GM18511 (cell line): ENCODE results near the gene PHF19.

Source experiments
- ATAC-seq: cut with Tn5 transposase; IDR thresholded peaks from one replicate; pipeline ENCODE4 v1.9.1; 2021; ENCODE audit warnings: mild to moderate bottlenecking, moderate library complexity; ENCODE audit not compliant: unreplicated experiment

Gene PHF19

DNA sequence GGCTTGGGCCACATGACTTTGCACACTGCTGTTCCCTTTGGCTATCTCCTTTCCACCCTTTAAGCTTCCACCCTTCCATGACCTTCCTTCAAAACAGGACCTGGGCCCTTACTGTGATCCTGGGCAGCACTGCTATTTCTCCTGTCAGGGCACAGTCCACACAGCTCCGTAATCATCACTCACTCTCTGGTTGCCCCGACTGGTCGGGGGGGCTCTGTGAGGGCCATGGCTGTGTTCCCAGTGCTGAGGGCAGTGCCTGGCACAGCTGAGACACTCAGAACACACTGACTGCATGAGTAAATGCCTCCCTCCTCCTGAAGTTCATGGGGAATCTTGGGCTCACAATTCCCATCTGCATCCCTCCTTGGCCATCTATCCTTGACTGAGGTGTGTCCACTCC, 37.4 kb upstream of the PHF19 start:
- ATAC-seq: no peak

DNA sequence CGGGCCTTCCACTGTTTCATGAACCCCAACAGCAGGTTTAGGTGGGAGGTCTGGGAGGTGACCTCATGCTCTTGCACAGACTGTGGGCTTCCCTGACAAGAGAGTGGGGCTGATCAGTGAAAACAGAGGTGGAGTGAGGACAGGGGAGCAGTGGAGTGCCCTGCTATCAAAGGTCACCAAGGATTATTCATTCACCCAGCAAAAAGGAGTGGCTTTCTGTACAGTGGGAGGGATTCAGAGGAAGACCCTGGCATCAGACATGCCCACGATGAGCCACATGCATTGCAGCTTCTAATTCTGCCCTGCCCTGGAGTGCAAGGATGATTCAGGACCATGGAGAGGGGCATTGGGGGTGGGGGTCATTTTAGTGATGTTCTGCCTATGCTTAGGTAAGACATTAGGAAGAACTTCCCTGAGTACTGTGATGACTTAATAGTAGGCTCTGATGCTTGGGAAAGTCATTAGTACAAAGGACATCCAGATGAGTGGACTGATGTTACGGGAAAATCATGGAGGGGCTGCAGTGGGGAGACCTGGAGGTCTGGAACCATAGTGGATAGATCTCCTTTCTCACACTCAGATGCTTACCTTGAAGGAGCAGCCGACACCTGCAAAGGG, 36.8 kb upstream of the PHF19 start:
- ATAC-seq: no peak

DNA sequence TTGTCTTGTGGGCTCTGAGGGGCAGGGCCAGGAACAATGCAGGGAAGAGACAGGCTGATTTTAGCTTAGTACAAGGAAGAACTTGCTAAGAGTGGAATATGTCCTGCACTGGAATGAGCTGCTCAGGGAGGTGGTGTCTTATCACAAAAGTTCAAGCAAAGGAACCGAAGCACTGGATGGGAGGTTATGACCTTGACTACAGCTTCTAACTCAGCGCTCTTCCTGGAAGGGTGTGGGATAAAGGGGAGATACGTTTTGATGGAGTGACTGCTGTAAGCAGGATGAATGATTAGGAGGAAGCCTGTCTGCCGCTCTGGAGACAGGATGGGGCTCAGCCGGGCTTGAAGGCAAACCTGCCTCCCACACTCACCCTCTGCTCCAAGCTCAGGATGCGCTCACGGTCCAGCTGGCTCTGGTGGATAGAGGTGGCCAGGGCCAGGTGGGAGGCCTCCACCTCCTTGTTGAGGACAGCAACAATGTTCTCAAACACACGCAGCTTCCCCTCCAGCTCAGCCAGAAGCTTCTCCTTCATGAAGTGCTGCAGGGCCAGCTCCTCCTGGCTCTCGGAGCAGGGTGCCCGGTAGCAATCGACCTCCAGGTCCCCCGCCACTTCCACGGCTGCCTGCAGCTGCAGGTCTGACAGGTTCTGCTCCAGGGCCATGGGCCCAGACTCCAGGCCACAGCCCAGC, 36.1 kb upstream of the PHF19 start:
- ATAC-seq: no peak

DNA sequence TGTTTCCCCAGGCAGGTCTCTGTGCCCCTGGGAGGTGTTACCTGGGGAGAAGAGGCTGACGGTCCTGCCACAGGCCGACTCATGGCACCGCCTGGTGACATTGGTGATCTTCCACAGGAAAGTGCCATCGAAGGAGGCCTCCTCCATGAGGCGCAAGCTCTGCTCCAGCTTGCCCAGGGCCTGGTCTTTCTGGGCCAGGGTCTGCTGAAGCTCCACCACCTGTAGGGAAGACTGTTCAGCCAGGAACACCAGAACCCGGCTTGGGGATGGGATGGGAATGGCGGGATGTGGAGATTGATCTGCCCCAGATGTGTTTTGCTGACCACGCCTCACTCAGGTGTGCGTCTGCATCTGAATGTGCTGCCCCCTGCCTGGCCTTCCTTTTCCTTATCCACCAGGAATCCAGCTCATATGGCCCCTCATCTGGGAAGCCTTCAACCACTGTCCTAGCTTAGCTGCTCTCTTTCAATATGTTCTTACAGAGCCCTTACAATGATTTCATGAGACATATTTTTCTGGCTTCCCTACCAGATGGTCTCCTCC, 34.4 kb upstream of the PHF19 start:
- no peak for ATAC-seq

DNA sequence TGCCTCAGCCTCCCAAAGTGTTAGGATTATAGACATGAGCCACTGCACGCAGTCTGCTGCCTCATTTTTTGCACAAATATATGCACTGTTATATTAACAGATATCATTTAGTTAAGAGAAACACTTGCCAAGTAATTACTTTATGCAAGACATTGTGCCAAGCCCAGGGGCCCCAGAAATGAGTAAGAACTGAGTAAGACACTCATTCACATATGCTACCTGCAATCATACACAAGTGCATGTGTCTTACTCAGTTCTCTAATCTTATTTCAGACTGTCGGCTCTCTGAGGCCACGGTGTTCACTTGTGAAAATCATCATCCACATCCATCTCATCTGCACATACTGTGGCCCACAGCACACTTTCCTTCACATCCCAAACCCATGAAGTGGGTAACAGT, 33.7 kb upstream of the PHF19 start:
- no peak for ATAC-seq

DNA sequence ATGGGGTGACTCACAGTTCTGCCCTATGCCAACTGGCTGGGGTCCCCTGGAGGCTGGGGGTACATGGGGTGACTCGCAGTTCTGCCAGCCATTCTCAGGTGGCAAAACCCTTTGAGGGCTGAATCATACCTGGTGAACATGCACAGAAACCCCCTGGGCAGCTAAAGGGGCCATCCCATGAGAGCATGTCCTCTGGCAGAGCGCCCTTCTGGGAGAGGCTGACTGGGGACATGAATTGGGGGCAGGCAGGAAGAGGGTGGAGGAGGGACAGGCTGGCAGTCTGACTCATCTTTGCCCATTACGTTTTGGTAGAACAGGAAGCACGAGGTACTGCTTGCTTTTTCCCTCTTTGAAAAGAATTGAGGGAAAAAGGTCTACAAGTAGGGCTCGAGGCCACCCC, 32.9 kb upstream of the PHF19 start:
- ATAC-seq: no peak

DNA sequence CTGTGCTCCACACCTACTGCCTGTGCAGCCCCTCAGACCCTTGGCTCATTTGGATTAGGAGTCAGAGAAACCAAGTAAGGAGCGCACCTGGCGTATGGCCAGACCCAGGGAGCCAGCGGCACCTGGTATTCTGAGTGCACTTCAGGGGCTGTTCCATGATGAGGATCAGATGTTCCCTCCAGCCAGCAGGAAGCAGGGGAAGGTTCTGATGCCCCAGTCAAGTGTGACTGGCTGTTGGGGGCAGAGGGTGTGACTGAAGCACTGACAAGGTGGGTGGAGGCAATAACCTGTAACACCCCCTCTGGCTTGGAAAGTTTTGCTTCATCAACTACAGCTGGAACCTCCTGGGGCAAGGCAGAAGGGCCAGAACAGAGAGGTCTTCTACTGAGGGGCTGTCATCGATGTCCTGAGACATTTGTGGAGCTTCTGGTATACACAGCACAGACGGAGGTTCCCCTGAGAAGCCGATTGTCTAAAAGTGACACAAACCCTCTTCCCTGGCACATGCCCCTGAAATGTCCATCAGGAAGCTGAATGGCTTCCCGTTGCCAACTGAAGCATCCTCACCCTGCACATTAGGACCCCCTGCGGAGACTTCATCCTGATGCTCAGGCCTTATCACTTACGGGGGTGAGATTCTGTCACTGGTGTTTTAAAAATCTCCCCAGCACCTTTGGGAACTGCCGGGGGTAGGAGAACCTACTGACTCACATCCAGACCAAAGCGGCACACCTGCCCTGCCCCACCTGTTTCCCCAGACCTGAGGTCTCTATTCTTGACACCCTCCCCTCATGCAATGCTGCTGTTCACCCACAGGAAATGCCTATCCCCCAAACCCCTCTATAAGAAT, 28.6 kb upstream of the PHF19 start:
- no peak for ATAC-seq

DNA sequence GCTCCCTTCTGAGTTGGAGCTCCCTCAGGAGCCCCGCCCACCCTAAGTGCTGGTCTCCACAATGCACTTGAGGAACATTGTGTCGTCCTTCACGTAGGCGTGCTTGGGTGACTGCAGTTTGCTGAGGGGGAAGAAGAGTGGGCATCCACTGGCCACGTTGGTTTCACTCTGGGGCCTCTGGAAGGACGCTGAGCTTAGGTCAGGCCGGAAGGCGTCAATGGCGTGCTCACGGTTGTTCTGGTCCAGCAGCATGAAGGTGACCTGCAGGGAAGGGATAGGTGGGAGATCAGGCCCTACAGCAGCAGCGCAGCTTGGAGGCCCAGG, 28.0 kb upstream of the PHF19 start:
- ATAC-seq: no peak

DNA sequence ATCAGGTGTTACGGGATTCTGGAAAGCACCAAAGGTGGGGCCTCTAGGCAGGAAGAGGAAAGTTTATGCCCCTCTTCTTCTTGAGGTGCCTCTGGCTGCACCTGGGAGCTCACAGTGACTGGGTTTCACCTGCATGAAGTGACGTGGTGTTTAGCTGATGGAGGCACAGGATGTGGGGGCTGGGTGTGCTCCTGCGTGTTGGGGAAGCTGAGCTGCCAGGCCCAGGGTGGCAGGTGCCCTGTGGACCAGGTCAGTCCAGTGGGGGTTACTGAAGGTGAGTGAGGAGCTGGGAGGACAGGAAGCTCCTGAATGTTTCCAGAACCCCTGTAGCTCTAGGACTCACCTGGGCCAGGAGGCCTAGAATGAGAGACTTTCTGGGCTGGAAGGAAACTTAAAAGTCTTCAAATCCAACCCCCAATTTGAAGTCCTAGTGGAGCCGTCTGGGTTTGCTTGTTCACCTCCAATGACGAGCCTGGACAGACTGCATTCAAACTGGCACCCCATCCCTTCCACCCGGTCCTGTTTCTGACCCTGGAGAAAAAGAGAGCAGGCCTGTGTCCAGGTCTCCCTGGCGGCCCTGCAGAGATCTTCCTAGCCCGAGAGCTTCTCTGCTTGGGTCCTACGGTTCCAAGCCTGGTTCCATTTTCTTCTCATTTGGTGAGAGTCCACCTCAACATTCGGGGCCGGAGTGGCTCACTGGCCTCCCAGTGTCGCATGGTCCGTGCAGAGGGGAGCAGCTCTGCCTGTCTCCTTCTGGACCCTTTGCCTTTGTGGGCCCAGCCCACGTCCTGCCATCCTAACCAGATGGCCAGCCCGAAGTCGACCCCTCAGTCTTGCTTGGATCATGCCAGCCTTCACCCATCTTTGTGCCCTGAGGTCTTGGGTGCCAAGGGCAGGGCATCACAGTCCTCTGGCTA, 27.3 kb upstream of the PHF19 start:
- no peak for ATAC-seq

DNA sequence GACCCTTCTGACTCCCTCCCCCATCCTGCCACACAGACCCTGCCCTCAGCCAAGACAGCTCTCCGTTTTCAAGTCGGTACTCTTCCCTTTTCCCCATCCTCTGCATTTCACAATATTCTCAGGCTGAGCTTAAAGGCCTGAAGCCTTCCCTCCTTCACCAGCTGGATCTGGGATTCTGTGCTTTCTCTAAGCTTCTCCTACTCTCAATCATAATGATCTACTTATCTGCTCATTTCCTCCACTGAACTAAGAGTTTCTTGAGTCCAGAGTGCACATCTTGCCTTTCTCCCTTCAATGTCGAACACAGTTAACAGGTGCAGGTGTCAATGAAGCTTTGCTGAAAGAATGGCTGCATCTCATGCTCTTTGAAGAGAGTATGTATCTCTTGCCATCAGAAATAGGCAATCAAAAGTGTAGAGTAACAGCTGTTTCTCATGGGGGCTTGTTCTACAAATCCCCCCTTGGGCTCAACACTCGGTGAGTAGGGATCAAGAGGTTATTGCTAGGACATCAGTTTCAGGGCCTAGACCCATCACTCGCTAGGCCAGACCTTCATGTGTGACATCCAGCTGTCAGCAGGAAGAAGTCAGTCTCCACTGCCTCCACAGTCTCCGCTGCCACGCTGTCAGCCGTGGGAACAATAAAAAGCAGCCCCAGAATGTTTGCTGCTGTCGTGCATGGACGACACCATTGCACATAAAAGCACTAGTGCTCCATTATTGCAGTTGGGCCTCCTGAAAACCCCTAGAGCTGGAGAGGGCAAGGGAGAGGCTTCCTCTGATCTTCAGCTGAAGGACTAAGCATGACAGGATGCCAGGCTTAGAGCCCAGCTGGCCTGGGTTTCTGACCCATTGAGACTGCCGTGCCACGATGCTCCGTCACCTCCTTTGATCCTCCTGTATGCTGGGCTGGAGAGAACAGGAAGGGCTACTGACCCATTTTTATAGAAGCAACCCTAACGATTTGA, 25.9 kb upstream of the PHF19 start:
- no peak for ATAC-seq

DNA sequence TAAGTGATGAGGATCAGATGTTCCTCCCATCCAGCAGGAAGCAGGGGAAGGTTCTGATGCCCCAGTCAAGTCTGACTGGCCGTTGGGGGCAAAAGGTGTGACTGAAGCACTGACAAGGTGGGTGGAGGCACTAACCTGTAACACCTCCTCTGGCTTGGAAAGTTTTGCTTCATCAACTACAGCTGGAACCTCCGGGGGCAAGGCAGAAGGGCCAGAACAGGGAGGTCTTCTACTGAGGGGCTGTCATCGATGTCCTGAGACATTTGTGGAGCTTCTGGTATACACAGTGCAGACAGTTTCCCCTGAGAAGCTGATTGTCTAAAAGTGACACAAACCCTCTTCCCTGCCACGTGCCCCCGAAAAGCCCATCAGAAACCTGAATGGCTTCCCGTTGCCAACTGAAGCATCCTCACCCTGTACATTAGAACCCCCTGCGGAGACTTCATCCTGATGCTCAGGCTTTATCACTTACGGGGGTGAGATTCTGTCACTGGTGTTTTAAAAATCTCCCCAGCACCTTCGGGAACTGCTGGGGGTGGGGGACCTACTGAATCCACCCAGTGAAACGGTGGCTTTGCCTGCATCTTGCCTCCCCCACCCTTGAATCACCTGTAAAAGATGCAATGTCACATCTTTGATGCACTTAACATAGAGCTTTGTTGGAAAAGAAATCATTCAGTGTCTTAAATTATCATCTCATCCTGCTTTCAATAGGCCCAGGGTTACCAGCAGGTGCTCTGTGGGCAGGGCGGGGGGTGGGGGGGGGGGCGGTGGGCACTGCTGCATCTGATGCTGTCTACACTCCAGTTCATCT, 25.0 kb upstream of the PHF19 start:
- ATAC-seq: no peak

DNA sequence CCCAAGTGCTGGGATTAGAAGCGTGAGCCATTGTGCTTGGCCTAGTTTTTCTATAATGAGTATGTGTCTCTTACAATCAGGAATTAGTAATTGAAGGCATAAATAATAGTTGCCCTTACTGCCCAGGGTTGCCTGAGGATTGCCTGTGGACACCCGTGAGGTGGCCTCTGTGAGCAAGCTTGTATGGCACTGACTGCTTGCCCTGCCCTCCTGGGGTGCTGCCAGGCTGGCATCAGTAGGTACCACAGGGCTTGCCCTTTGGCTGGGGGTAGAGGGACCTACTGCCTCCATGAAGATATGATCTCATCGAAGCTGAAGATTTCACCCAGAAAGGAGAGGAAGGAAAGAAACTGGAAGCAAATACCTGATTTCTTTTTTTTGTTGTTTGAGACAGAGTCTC, 23.8 kb upstream of the PHF19 start:
- ATAC-seq: no peak

DNA sequence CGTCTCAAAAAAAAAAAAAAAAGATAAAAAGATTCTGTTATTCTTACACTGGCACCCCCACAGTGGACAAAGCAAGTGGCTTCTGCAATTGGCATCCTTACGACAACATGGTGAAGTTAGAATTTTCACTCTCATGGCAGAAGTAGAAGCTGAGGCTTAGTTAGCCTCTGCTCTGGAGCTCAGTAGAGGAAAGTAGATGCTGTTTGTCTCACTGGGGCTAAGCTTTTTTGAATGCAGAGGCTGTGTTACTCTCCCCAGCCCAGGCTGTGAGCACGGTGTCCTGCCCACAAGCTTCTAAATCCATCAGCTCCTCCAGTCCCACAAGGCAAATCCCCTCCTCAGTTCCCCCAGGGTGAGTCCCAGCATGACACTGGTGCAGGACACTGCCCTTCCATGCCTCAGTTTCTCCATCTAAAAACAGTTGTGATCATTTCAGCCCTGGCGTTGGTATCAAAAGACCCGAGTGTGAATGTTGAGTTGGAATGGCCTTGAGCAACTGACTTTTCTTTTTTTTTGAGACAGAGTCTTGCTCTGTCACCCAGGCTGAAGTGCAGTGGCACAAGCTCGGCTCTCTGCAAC, 22.6 kb upstream of the PHF19 start:
- no peak for ATAC-seq

DNA sequence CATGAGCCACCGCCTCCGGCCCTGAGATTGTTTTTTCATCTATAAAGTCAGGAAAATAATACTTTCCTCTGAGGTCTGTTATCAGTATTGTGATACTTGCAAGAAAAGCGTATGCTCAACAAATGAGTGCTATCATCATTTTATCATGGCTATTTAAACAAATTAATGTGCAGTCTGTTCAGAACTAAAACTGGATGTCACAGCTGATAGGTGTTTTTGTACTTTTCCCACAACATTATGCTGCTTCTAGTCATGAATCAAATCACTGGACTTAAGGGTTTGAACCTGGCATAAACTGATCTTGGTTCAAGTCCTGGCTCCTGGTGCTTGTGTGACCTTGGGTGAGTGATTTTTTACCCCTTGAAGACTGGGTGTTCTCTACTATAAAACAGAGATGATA, 21.4 kb upstream of the PHF19 start:
- no peak for ATAC-seq

DNA sequence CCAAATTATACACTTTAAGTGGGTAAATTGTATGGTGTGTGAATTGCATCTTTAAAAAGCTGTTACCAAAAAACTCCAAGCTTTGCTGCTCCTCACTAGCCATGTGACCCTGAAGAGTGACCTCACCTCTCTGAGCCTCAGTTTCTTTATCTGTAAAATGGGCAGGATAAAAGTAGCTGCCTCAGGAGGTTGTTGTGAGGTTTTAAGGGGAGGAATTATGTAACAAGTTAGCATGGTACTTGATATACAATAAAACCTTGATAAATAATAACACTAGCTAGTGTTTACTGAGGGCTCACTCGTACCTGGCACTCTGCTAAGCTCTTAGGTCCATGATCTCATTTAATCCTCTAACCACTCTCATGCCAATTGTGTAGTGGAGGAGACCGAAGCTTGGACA, 19.0 kb upstream of the PHF19 start:
- no peak for ATAC-seq

DNA sequence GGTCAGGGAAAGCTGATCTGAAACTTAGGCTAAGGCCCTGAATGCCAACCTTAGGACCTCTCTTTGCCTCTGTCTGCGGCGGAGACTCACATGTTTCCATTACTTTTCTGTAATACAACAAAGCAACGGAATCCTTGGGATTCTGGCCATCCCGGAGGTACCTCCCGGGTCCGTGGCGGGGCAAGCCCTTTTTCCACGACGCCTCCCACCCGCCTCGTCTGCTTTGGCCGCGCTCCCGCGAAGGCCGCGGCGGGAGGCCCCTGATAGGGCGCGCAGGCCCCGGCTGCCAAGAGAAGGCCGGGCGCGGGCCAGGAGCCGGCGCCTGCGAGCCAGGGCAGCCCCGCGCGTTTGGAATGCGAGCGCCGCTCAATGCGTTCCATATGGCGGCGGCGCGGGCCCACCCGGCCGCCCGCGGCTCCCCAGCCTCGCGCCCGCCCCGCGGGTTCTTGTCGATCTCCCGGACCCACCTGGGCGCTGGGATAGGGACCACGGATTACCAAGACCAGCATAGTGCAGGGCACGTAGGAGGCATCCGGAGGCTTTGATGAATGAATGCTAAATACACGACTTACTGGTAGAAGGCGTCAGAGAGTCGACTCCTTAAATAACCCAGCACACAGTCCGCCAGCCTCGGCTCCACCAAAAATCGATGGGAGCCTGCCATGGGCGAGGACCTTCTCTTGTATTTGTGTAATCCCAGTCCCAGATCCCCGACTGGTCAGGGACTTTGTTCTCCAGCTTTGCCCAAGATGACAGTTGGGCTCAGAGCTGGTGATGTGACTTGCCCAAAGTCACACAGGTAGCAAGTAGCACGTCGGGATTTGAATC, 17.5 kb upstream of the PHF19 start:
- no peak for ATAC-seq

DNA sequence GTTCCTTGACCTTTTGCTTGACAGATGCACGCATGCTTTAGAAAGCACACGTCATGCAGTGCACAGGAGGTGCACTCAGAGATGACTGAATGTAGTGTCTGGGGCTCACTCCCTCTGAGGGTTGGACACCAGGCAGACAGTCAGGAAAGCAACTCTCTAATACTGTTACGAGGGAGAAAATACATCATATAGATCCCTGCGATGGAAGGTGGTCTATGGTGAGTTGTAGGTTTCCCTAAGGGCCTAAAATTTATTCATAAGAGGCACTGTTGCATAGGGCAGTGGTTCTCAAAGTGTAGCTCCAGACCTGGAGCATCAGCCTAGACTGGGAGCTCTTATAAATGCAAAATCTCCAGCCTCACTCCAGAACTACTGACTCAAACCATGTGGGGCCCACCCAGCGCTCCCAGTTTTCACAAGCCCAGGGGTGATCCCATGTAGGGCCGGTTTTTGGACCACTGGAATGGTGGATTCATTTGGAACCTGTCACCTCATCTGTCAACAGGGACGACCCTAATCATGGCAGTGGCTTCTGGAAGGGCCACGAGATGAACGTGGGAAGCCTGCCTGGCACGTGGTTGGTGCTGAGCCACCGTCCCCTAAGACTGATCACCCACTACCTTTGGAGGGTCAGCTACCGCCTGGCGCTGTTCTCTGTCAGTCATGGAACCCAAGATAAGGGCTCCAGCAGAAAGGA, 16.8 kb upstream of the PHF19 start:
- no peak for ATAC-seq
